ENCODE results near the gene SRF. TPM values are rescaled to one million over a fixed set of nuclear protein-coding genes. Genes with fewer than 3 reads are reported as not detected.

SRF gene
- total and polyA plus RNA-seq, 2 of the 4 experiments (the other 2 are of a cell fraction), result 20.6 to 56.3 TPM

GRCh38 chr6:43185391-43185985, 14.4 kb downstream of the SRF start:
- H4K5ac ChIP-seq (ENCODE audit: low read depth, low read length), result no peak overlapping the region
- BruUV-seq (replicated peaks), result no TSS peak
- no peak overlapping the region for H3K4ac ChIP-seq (ENCODE audit: low read depth, low read length)
- no peak overlapping the region for H2BK15ac ChIP-seq (ENCODE audit: low read depth, low read length)
- H3K4me2 ChIP-seq (ENCODE audit: low read depth, low read length), result no peak overlapping the region
- no peak overlapping the region for H2BK20ac ChIP-seq (ENCODE audit: low read depth, low read length)
- no peaks in the 10 kb centered on the region for H4K20me1 ChIP-seq (ENCODE audit: insufficient read depth, low read length)
- WGBS, 2 experiments (ENCODE audit: extremely low coverage in 2 of 2, insufficient read length in 1 of 2), result 100% methylated on average over 4 of the region's 5 CpGs; no CpG with 5 or more reads in 1 of the 2 experiments
- no peak overlapping the region for H4K8ac ChIP-seq (ENCODE audit: low read depth in 2 of 2, low read length in 2 of 2)
- no peak overlapping the region for H4K91ac ChIP-seq (ENCODE audit: insufficient read depth, low read depth, low read length)
- H2AK5ac ChIP-seq (ENCODE audit: low read depth, low read length), result no peak overlapping the region
- intact Hi-C loops (cut with micrococcal nuclease), result no loop called here
- POLR2A ChIA-PET (ENCODE audit: unreplicated experiment), result no interaction called here
- H3K4me3 ChIP-seq (ENCODE audit: insufficient read depth, low read depth, low read length), result no peak overlapping the region
- H3K27ac ChIP-seq (ENCODE audit: insufficient read depth, low read length), result no peak overlapping the region
- dilution Hi-C loops (cut with HindIII; ENCODE audit: low sequenced_read_pairs, unreplicated experiment), result no loop called here
- in situ Hi-C loops (cut with MboI; ENCODE audit: low sequenced_read_pairs), result no loop called here
- no peak overlapping the region for H3K14ac ChIP-seq (replicated peaks; ENCODE audit: low read depth, low read length)
- no peaks in the 10 kb centered on the region; the same call in 1 of the 2 replicates for H3K9me1 ChIP-seq (ENCODE audit: insufficient read depth, low read length)
- no peak overlapping the region for H3K9ac ChIP-seq (ENCODE audit: low read depth, low read length)
- H2AFZ ChIP-seq (replicated peaks; ENCODE audit: low read length, poor library complexity), result no peak overlapping the region
- H3K27me3 ChIP-seq (ENCODE audit: control insufficient read depth, insufficient read depth, low read length), result no peaks in the 10 kb centered on the region
- CTCF ChIA-PET, result no interaction called here
- DNase-seq, result no peak
- H3K4me1 ChIP-seq (ENCODE audit: control insufficient read depth, insufficient read depth, low read length), result peaks cover 2% of the 10 kb centered on the region
- H3K23ac ChIP-seq (ENCODE audit: low read depth, low read length), result no peak overlapping the region
- no peak overlapping the region for H2BK120ac ChIP-seq (ENCODE audit: low read depth, low read length)
- H3K36me3 ChIP-seq (ENCODE audit: control insufficient read depth, insufficient read depth, low read length), result peaks cover 41% of the 10 kb centered on the region
- no peak overlapping the region for H3K56ac ChIP-seq (ENCODE audit: extremely low read depth, insufficient read depth, low read length)
- no peak overlapping the region for H2BK5ac ChIP-seq (ENCODE audit: low read depth, low read length, poor library complexity, severe bottlenecking)
- TF ChIP-seq RCOR1 (IDR thresholded peaks at IDR 0.05; ENCODE audit: insufficient replicate concordance, low read length), result no peak
- no peak for TF ChIP-seq RFX5 (IDR thresholded peaks at IDR 0.05; ENCODE audit: low read depth, low read length)
- H3K79me1 ChIP-seq (ENCODE audit: low read depth in 1 of 2, low read length in 2 of 2), result peaks cover 10 to 32% of the 10 kb centered on the region in 2 experiments
- ATAC-seq (ENCODE audit: low read depth), result no peak
- no peak overlapping the region for H2AK9ac ChIP-seq (replicated peaks; ENCODE audit: low read depth, low read length, poor library complexity)
- no peak overlapping the region for H3K18ac ChIP-seq (ENCODE audit: low read depth, low read length)
- no peaks in the 10 kb centered on the region for H3K9me3 ChIP-seq (ENCODE audit: control insufficient read depth, insufficient read depth, low read length)

Data from IMR-90 (cell line).